Peyer's patch (tissue), 4 donors: ENCODE results near the gene HUS1B.

Experiments used
- CTCF ChIP-seq, 6 experiments: fragments of 450-650 bp in 4 of 6; fragments of 200-600 bp in 2 of 6; sonication (generic) in 1 of 6; IDR thresholded peaks; one replicate each; pipeline ENCODE4 v1.5.1; 2017 to 2019; ENCODE audit warnings: antibody characterized with exemption in 6 of 6, mild to moderate bottlenecking in 3 of 6, moderate library complexity in 1 of 6
- POLR2A ChIP-seq, 2 donors: fragments of 450-650 bp; IDR thresholded peaks; one replicate each; pipeline ENCODE4 v1.5.1; 2017; ENCODE audit warnings: antibody characterized with exemption in 2 of 2, mild to moderate bottlenecking in 2 of 2, moderate library complexity in 2 of 2

- TF ChIP-seq CTCF (IDR thresholded peaks at IDR 0.05) = no peak
- peak; percentile 64 to 74 for TF ChIP-seq POLR2A (IDR thresholded peaks at IDR 0.05)
These were observed 36.2 kb upstream of the HUS1B start, which contains the start of gene EXOC2 for GRCh38 chr6:692858-693722.
